Frontal cortex (tissue), 4 donors: ENCODE data around the gene MON2. TPM values are rescaled to one million over a fixed set of nuclear protein-coding genes. Genes with fewer than 3 reads are reported as not detected.

Experiments
- DNase-seq, 2 donors: peaks; one replicate each; pipeline ENCODE4 v3.0.0; 2012; ENCODE audit warnings: low spot score in 2 of 2
- FAIRE-seq: peaks from 2 replicates; lab custom pipeline; 2012; peaks lifted over from hg19 to GRCh38; lab: Jason Lieb, UNC
- total RNA-seq: library from RNA; depleted of rRNA; stranded (reverse); fragments of >200 nt; gene quantifications from one replicate; pipeline ENCODE4 v1.2.3, GENCODE V29; 2014
- donor health status: control.
- donor health status: control.
- donor health status: control.

The MON2 gene
- total RNA-seq, 1 donor from 2014 or later: 49.7 TPM

DNA sequence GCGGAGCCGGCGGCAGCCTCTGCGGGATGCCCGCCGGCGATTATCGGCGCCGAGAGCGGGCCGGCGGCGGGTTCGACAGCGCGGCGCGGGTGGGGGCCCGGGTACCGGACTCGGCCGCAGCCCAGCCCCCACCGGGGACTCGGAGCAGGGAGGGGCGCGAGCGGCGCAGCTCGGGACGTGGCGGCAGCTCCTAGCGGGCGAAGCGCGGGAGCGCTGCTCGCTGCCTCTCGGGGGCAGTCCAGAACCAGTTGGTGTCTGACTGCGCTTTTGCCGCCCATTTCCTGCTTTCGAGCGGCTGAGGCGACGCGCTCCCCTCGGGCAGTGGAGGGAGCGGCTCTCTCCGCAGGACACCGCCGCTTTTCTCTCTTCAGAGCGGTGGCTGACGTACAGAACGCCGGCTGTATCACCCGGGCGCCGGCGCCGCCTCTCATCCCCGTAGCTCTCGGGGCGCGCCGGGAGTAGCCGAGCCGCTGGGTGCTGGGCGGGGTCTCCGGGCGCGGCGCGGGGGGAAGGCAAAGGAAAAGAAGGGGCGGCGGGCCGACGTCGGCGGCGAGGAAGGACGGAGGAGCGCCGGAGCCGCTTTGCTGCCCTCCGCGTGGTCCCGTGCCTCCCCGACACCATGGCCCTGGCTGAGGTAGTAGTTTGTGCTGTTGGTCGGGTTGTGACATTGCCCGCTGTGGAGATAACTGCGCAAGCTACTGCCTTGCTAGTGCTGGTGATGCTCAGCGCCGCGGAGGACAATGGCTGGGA lies 136.6 kb downstream of the MON2 start:
- no peak for FAIRE-seq
- DNase-seq: peak; percentile 83 to 90

DNA sequence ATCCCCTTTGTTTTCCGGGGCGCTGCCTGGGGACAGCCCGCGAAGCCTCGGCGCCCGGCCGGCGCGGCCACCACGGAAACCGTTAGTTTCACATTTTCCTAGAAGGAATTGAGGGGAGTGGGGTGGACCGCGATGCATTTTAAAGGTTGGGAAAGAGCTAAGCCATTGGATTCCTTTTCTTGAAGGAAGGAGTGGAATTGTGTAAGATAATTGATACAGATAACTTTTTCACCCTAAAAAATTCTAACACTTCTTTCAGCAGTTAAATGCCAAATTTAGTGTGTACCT lies 137.1 kb downstream of the MON2 start:
- no peak for FAIRE-seq

DNA sequence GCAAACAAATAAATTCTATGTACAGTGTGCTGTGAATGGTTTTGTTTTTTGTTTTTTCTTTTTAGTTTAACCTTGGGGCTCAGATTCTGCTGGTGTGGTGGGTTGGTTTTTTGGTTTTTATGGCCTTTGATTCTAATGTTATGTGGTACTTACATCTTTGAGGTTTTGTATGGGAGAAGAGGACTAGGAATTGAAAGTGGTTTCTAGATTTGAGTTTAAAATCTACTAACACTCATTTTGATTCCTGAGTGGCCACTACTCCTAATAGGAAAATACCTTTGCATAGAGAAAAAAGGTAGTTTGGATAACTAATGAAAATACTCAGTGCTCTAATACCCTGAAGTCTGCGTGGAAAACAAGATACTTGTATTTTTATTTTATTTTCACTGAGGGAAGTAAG lies 137.7 kb downstream of the MON2 start:
- DNase-seq (no peak), FAIRE-seq (no peak)

More for the DNA sequence above, 137.1 kb downstream of the MON2 start:
- DNase-seq: no peak

DNA sequence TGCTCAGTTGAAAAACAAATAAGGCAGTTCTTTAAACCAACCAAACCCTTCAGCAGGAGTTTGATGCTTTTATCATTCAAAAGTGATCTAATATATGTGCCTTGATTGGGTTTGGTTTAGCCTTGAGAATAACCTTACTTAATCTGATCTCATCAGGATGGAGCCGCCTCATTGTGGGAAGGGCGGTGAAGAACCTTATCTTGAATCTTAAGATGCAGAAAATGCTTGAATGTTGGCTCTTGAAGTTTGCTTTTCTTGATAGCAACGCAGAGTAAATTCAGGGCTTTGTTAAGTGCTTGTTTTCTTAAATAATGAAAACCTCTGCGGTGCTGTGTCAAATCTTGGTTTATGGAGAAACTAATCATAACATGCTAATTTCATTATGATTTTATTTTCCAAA lies 138.2 kb downstream of the MON2 start:
- FAIRE-seq: no peak

DNA sequence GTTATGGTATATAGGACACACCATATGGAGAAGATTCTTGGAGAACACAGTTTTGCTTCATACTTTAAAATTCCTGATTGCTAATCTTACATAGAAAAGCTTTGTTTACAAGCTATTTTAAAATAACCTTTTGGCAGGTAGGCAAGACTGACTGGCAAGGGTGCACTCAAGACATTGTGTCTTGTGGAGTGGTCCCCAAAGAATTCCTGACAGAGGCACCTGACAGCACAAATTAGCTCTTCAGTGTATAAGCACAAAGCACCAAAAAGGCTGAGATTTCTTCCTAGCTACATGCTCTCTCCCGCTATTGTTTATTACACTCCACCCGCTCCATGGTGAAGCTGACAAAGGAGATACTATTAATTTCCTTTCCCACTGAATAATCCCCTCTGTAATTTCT lies 139.4 kb downstream of the MON2 start:
- no peak for DNase-seq
- no peak for FAIRE-seq

More for the DNA sequence above, 138.2 kb downstream of the MON2 start:
- no peak for DNase-seq

DNA sequence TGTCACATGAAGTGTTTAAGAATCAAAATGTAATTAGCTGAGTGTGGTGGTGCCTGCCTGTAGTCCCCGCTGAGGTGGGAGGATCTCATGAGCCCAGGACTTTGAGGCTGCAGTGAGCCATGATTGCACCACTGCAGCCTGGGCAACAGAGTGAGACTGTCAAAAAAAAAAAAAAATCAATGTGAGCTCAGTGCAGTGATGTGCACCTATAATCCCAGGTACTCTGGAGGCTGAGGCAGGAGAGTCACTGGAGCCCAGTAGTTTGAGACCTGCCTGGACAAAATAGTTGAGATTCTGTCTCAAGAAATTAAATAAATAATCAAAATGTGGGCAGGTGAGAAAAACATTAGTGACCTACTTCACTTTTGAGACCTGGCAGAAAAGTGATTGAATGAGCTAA lies 140.0 kb downstream of the MON2 start:
- FAIRE-seq: no peak

DNA sequence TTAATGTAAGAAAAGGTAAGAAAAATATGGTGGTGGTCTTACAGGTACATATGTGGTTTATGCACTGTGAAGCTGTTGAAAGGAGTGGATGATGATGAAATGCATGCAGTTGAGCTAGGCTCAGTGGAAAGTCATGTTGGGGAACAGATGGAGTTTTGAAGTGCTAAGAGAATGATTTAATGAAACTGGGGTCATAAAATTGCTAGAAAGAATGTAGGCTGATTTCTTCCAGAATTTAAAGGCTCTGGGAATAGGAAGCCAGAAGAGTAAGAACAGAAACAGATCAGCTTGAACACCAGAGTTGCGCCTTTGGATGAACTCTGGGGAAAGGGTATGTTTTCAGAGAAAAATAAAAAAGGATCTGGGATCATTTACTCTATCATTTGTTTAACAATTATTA lies 146.5 kb downstream of the MON2 start:
- no peak for DNase-seq
- no peak for FAIRE-seq

More for the DNA sequence above, 140.0 kb downstream of the MON2 start:
- DNase-seq: no peak

DNA sequence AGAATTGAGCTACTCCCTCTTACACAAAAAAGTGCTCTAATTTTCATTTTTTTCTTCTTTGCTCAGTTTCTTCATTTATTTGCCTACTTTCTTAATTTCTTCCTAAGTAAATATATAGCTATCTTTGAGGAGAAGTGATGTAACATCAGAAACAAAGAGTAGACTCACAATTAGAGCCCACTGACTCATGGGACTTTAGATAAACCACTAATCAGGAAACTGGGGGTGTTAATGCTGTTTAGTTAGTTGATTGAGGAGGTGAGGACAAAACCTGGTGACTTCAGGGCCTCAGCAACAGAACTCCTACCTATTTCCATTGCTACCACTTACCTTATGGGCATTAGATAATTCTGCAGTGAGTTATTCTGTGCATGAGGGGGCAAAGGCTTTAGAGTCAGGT lies 151.7 kb downstream of the MON2 start:
- no peak for FAIRE-seq
- no peak for DNase-seq

DNA sequence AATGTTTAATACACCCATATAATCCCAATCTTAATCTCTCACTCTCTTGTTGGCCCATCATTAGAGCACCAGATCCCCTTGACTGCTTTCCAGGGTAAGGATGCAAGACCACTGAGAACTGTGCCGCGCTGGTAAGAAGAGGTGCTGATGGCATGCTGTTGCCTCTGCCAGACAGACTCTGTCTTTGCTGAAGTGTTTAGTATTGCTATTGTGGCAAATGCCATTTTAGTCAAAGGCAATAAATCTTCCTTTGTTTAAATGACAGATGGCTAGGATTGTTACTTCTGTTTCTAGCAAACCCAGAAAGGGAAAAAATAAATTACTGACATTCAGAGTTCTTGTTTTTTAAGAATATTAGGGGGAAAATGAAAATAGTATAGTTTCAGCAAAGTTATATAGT lies 152.3 kb downstream of the MON2 start:
- FAIRE-seq: no peak
- DNase-seq: no peak

DNA sequence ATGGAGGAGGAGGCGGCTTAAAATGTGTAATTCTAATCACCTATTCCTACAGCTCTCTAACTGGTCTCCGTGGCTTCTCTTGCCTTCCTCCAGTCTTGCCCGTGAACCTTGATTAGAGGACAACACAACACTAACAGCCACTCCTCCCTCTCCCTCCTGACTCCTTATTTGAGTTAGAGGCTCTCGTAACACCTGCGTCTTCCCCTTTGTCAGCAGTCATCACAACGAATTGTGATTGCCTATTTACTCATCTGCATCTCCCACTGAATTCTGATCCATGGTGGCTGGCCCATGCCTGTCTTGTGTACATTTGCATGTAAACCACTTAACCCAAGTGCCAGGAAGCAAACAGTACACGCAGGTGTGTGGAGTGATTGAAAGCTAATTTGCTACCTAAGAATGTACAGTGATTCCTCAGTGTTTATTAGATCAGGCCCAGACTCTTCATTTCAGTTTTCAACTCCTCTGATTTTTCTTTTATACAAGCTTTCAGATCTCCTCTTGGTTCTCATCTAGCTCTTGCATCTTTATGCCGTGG lies 154.5 kb downstream of the MON2 start:
- no peak for FAIRE-seq
- DNase-seq: no peak

DNA sequence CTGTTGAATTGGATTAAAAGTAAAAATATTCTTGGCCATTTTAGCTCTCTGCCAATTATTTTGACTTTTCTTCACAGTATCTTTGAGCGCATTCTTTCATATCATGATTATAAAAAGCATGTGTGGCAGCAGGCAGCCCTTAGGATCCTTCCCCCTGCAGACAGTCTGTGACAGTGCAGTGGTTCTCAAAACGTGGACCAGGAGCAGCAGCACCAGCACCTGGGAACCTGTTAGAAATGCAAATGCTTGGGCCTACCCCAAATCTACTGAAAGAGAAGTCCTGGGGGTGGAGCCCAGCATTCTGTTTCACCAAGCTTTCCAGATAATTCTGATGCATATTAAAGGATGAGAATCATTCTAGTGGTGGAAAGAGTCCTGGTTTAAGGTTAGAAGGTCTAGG lies 155.6 kb downstream of the MON2 start:
- FAIRE-seq: no peak
- no peak for DNase-seq

DNA sequence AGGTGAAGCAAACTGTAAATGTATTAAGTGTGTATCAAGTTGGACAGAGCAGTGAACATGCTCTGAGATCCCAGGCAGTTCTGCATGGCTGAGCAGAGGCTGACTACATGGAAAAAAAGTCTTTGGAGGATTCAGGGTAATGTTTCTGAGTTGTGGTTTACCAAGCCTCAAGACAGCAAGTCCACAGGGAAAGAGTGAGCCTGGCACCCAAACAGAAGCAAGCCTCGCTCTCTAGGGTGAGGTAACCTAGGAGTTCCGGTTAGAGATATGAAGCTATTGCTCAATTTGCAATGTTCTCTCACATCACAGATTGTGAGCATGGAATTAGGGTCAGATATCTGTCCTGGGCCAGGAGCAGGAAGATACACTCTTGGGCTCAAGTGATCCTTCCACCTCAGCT lies 158.6 kb downstream of the MON2 start:
- DNase-seq (no peak), FAIRE-seq (no peak)

DNA sequence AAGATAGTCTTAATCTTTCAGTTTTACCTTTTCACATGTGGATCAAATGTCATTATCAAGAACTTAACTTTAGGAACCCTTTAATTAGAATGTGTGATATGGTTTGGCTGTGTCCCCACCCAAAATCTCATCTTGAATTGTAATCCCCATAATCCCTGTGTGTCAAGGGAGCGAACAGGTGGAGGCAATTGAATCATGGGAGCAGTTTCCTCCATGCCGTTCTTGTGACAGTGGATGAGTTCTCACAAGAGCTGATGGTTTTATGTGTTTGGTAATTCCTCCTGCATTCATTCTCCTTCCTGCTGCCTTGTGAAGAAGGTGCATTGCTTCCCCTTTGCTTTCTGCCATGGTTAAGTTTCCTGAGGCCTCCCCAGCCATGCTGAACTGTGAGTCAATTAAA lies 160.6 kb downstream of the MON2 start:
- FAIRE-seq: no peak
- no peak for DNase-seq

DNA sequence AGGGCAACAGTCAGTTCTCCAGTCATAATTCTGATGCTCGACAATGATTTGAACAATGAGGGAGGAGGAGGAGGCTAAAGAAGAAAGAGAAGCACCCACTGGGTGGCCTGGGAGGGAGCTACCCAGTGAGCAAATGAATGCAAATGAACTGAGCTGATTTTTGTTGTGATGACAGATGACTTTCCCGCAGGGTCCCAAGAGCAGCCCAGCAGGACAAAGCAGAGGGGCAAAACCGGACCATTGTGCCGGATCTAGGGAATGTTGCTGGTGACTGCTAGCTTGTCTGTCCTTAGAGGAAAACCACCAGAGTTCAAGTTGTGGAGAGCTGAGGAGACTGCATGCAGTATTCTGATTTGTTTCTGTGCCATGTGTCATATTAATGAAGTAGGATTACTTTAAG lies 162.8 kb downstream of the MON2 start:
- FAIRE-seq (no peak), DNase-seq (no peak)

DNA sequence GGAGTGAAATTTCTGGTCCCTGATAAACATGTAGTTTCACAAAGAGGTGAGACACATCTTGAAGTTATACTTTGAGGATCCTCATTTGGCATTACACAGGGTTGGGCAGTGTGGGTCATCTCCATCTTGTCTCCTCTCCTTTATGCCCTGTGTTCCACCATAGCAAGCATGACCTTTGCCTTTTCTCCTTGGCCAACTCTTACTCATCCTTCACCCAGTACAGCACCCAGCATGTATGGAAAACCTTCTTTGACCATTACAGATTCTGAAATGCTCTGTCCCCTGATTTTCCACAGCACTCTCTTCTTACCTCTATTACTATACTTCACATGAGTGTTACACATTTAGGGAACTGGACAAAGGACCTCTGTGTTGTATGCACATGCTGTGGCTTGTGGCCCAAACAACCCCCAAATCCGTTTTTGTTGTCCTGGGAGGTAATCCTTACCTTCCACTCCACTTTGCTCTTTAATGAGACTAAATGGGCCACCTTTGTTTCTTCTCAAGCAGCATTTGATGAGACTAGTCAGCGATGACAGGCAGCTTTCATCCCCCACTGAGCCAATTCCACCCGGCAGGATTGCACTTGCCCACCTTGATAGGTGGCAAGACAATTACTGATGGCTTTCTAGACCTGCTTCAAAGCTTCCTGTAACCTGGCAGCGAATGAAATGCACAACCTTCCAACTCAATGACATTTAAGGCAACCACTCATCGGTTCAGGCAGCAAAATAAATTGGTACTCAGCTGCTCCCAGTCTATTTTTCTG lies 163.5 kb downstream of the MON2 start:
- FAIRE-seq (no peak), DNase-seq (no peak)

DNA sequence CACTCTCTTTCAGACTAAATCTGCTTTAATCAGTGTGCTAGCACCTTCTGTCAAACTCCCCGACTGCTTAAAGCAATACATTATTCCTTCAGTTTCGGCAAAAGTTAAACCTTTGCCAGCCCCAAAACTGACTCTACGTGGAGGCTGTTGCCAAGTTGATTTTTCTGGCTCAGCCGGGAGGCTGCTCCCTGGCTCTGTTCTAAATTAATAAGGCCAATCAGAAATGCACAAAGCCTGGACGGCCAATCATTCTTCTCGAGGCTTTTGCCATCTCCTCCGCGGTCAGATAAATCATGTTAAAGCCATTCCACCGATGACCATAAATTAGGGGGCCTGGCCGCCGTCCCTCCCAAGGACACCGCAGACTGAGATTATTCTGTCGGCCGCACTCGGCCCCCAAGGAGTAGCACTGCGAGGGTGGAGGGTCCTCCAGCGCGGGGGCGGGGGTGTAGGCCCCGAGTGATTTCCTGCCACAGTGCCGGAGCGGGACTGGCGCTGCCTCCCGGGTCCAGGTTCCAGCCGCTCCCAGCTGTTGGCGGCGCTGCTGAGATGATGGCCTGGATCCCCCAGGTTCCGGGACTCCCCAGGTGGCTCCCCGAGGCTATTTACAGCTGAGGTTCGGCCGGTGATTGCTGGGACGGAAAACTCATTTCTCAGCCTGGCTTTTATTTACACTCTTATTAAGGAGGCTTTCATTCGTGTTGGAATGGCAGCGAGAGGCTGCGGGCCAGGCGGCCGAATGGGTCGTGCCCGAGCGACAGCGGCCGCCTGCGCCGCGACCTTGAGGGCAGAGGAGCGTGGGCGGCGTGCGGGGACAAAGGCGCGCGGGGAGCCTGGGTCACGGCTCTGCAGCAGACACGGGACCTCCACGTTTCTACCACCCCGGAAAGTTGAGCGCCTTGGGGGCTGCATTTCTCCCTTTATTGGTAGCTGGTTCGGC lies 165.1 kb downstream of the MON2 start:
- FAIRE-seq: no peak
- peak; percentile 66 to 74 for DNase-seq

DNA sequence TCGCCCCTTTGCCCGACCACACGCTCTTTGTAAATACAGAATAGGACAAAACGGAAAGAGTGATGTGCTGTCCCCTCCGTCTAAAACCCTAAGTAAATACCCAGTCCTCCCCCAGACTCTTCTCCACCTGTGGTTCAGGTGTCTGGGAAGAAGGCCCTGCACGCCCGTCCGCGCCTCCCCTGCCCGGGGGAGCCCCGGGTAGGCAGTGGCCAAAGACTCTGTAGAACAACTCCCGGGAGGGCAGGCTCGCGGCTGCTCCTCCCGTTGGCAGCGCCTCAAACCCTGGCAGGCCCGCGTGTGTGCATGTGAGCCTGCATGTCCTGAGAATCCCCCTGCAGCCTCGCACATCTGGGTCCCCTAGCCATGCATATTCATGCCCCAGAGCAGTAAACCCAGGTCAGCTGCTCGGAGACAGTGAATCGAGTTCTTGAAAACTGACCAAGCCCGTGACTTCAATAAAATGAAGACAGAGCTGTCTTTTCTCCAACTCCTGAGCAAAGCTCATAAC lies 165.8 kb downstream of the MON2 start:
- FAIRE-seq: no peak
- peak; percentile 45 to 61 for DNase-seq

DNA sequence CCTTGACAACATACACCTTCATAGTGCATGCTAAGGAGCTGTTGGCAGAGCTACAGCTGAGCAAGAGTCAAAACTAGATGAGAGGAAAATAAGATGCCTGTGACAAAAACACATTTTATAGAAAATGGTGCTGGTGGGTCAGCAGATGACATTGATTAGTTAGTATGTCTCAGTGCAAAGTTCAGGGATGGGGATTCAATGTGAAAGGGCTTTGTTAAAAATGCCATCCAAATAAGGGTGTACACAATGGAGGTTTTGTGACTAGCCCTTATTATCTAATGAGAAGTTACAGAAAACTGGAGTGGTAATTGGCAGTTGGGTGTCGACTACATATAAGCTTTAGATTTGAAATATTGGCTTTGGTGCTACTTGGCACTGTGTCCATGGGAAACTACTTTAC lies 169.0 kb downstream of the MON2 start:
- DNase-seq (no peak), FAIRE-seq (no peak)

DNA sequence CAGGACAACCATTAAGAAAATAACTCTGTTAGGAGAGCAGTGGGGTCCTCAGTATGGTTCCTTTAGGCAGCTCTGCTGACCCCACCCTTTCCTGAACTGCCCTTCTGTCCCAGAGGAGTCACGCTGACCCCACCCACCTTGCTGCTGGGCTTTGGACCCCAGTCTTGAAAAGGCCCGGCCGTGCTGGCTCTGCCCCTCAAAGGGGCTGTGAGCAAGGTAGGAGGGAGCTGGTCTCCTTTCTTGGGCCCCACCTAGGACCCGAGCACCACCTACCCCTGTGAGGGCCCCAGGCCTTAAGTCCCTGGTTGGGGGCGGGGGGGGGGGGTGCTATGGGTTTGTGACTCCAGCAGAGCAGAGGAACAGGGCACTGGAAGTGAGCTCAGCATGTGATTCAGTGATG lies 171.1 kb downstream of the MON2 start:
- no peak for FAIRE-seq
- DNase-seq: no peak

DNA sequence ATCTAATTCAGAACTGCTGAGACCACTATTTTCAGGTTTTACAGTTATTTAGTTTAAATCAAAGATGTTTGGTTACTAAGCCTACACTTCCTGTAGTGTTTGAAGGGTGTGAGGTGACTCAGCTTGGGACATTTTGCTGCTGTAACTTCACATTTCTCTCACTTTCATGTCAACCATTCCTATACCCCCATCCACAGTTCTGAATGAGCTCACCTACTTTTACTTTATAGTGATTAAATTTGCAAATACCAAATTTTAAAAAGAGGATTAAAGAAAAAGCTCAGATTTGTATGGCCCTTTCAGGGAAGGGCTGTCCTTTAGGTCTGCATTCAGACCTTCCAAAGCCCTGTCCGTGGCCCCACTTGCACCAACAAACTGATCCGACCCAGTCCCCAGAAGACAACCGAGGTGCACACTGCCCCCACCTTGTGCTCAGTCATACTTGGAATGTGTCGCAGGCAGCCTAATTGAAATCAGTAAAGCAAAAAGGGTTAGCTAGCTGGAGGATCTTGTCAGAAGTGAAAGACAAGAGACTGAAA lies 174.4 kb downstream of the MON2 start:
- FAIRE-seq (no peak), DNase-seq (no peak)
